Measurements from ENCODE around the gene OSTN.
"Not testable (repeated sequence)": the region's sequence is repeated elsewhere in the genome, so short reads cannot be mapped to it uniquely, and the experiment has no call there.

The OSTN gene

DNA sequence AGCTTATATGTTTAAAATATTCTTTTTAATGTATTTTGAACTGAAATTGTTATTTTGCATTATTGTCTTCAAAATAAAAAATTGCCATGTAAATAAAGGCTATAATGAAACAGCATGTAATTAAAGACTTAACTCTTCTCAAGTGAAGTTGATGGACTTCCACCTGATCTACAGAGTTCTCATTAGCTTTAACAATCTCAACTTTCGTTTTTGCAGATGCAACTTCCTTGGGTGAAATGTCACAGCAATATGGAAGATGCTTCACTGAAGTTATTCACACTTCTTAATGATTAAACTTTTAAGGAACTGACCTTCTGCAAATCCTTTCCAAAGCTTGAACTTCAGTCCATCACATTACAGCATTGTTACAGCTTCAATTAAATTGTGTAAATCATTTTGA, 63.6 kb downstream of the OSTN start:
- DNase-seq (ENCODE audit: extremely low read depth in 1 of 2, low read depth in 1 of 2), result no peak

DNA sequence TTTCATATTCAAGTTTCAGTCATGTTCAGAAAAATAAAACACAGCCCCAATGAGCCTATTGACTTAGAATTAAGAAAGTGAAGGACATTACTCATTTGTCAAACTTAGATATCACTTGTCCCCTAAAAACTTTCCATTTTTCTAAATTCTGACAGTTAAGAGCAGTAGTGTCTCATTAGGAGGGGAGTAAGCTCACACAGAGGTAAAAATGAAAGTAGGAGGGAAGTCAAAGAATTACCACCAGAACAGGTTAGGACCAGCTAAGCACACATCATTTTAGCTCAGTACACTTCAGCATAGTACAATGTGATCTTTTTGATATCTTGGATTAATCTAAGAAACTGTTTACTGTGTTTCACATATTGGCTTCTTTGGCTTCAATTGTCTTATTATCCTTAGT, 64.3 kb downstream of the OSTN start:
- DNase-seq (ENCODE audit: extremely low read depth in 1 of 2, low read depth in 1 of 2), result no peak

DNA sequence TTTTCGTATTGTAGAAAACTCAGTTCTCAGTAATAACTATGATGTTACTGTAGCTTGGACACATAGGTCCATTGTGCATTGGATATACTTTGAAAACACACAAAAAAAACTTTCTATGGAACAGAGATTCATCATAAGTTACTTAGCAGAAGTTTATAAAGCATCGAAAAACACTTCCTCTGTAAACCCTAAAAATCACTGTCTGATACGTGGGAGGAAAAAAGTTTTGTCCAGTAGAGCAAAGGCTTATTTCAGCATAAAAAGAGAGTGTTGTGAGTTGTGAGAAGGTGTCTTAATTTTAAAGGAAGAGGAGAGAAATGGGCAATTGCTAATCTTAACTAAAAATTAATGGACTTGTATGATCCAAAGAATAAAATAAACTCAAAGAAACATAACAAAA, 64.8 kb downstream of the OSTN start:
- DNase-seq (ENCODE audit: extremely low read depth in 1 of 2, low read depth in 1 of 2), result no peak

DNA sequence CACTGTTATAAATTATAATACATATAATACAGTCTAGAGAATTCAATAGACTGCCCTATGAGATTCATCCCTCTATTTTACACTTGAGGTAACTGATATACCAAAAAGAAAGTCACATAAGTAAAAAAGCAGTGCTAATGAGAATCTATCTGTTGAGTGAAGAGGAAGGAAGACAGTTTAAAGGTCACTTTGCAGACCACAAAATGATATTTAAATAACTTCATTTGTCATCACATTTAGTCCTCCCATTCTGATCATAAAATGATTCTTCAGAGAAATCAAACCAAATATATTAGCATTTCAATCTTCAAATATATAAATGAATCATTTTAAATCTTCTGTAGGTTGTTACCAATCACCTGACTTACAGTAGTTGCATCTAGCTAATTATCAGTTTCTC, 69.7 kb downstream of the OSTN start:
- DNase-seq (ENCODE audit: extremely low read depth in 1 of 2, low read depth in 1 of 2), result no peak

DNA sequence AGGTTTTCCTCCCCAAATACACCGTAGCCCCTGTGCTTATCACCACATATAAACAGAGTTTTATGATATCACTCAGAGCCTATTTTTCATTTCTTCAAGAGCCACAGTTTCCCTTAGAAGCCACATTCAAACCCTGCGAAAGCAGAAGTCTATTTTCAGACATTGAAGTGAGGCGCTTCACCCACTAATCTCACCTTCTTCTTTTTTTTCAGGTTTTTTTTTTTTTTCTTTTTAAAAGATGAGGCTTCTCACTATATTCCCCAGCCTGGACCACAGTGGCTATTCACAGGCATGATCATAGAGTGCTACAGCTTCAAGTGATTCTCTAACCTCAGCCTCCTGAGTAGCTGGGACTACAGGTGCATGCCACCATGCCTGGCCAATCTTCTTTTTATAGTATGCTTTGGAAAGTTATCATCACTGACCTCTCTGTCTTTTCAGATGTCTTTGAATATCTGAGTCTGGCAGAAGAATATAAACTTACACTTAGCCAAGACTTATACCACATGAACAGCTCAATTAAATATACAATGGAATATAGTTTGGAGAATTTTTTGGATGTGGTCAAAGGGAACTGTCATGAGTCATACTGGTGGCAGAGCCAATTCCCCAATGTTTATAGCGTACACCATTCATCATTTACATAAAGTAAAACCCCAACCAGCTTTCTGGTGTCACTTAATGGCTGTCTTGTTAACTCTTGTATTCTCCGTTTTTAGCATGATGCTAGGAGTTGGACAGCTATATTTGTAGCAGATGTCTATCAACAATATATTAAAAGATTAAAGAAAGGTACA, 70.4 kb downstream of the OSTN start:
- no peak for DNase-seq (ENCODE audit: extremely low read depth in 1 of 2, low read depth in 1 of 2)

DNA sequence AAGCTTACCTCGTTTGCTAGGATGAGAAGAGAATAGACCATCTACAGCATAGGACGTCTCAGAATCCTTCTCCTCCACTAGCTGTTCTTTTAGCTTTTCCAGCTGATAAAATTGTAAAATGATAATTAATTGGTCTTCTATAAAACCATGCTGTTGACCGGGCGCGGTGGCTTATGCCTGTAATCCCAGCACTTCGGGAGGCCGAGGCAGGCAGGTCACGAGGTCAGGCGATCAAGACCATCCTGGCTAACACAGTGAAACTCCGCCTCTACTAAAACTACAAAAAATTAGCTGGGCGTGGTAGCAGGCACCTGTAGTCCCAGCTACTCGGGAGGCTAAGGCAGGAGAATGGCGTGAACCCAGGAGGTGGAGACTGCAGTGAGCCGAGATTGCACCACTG, 76.2 kb downstream of the OSTN start:
- DNase-seq (ENCODE audit: extremely low read depth in 1 of 2, low read depth in 1 of 2), result not testable (repeated sequence)

DNA sequence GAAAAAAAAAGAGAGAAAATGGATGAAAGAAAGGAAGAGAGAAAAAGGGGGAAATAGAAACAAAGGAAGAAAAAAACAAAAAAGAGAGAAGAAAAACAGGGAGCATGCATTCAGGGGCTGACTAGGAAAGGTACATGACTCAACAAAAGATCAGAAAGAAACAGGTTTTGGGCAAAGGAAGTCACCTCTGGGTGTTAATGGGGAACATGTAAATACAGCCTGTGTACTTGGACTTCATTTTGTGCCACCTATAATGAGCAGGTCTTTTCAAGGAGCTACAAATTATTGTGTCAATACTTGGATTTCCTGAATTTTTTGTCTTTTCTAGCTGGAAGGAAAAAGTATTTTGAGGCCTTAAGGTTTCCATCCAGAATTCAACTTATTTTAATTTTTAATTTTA, 76.7 kb downstream of the OSTN start:
- no peak for DNase-seq (ENCODE audit: extremely low read depth in 1 of 2, low read depth in 1 of 2)

DNA sequence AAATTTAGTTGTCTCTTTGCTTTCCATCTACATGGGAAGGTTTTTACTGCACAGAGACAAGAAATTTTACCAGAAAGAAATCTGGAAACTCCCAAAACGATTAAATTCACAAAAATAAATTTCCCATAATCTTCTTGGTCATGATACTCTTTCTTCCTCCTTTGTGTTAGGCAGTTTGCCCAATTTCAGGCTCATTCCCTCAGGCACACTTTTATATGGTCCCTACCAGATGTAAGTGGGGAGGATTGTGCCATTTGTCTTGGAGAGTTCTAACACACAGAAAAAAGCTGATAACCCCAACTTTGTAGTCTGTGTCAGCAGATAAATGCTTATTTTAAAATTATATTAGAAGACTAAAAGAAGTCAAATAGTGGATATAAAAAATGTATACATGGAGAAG, 81.1 kb downstream of the OSTN start:
- no peak for DNase-seq (ENCODE audit: extremely low read depth in 1 of 2, low read depth in 1 of 2)

DNA sequence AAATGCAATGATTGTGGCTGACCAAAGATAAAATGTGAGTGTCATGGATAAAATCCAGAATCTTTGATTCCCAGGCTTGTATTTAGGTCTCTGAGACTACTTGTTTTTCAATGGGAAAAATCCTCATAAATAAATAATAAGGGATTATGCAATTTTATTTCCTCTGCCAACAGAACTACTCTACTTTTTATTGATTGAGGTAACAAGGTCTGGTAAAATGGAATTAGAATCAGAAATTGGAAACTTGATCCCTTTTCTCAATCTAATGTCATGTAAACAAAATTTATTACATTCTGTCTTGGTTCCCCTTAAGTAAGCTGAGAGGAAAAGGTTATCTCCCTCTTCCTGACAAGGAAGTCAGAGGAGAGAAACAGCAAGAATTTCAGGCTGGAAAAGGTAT, 81.8 kb downstream of the OSTN start:
- DNase-seq (ENCODE audit: extremely low read depth in 1 of 2, low read depth in 1 of 2), result no peak

DNA sequence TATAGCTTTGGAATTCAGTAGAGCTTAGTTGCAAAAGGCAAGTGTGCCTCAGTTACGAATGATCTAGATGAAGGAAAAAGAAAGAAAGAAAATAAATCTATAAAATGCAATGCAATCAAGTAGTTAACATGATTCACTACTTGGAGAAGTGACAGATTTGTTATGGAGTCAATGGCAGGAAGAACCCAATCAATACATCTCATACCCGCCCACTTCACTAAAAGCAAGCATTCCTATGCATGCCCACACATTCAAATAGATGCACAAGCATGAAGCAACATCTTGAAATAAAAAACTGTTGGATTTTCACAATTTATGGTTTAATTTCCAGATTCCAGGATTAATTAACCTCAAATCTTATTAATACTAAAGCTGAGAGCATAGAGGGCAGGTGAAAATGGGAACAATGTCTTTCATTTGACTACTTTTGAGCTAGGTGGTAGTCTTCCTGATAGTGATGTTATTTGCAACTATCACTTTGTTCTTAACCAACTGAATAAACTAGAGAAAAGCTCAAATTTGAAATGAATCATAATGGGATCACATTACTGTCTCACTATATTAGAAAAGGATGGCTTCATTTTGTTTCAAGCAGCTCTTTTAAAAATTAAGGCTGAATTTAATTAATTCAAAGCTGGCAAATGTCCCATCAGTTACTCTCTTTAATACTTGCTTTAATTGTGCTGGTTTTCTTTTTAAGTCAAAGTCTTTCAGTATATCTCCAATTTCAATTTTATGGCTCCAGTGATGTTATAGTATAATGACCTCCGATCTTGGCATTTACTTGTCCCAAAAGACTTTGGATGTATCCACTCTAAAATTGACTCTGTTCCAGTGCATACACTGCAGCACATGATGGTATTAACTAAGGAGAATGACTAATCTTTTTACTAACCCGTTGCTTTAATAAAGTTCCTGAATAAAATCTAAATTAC, 83.5 kb downstream of the OSTN start:
- no peak for DNase-seq (ENCODE audit: extremely low read depth in 1 of 2, low read depth in 1 of 2)

DNA sequence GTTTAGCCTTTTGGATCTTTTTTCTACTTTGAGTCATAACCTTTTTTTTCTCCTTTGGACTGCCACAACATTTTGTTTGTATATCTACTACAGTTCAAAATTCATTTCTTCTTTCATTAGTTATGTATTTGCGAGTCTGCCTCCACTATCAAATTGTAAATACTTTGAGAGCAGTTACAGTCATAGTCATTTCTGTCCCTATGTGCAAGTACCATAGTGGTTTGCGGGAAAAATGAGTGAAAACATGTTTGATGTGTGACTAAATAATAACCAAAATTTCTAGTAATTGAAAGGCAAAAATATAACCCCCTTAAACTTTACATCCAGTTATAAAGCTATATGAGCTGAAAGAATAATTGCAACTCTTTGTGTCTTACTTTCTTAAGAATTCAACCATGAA, 84.4 kb downstream of the OSTN start:
- DNase-seq (ENCODE audit: extremely low read depth in 1 of 2, low read depth in 1 of 2), result no peak

DNA sequence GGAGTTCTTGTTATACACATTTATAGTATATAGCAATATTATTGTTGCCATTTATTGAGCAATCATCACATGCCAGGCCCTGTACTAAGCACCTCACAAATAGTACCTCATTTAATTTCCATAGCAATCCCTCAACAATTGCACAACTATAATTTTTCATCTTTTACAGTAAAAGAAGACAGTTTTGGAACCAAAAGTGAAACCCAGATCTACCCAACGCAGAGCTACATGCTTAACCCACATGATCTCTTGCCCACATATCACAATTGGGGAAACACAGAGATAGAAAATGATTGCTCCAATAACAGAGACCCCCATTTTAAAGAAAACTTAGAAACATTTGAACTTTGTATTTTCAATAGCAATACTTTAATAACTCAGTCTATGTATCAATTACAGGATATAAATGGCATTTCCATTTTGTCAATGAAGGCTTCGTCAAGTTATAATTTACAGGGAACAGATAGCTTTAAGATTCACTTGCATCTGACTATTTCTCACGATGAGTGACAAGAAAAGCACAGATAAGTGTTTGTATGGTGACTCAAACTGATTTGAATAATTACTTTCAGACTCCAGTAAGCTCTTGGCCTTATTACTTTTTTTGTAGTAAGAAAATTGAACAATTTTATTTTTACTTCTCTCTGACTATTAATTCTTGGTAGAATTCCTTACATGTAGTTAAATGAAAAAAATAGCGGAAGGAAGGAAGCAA, 91.4 kb downstream of the OSTN start:
- no peak for DNase-seq (ENCODE audit: extremely low read depth in 1 of 2, low read depth in 1 of 2)

DNA sequence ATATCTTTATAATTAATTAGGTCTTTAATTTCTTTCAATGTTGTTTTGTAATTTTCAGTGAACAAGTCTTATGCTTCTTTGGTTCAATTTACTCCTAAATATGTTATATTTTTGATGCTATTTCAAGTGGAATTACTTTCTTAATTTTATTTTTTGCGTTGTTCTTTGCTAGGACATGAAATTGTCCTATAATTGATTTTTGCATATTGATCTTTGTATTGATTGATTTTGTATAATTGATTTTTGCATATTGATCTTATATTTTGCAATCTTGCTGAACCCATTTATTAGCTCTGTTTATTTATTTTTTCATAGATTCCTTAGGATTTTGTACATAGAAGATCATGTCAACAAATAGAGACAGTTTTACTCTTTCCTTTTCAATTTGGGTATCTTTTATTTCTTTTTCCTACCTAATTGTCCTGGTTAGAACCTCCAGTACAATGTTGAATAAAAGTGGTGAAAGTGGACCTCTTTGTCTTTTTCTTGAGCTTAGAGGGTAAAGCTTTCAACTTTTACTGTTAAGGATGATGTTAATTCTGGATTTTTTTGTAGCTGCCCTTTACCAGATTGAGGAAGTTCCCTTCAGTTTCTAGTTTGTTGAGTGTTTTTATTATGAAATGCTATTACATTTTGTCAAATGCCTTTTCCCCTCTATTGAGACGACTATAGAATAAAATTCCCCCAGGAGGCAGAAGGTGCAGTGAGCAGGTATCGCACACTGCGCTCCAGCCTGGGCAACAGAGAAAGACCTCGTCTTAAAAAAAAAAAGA, 93.4 kb downstream of the OSTN start:
- no peak for DNase-seq (ENCODE audit: extremely low read depth in 1 of 2, low read depth in 1 of 2)

DNA sequence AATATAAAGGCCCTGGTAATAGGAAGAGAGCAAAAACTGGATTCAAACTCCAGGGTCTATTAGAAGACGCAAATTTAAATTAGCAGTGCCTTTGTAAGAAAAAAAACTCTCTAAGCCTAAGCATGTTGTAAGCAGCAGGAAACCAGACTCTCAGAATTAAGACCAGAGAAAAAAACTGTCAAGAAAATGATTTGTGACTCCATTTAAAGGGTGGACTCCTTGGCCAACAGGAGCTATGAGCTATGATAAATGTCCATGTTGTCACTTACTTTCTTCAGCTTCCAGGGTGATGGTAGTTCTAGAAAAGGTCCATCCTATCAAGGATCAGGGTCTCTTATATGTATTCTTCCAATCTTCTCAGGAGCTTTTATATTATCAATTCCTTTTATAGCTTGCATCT, 95.2 kb downstream of the OSTN start:
- no peak for DNase-seq (ENCODE audit: extremely low read depth in 1 of 2, low read depth in 1 of 2)

DNA sequence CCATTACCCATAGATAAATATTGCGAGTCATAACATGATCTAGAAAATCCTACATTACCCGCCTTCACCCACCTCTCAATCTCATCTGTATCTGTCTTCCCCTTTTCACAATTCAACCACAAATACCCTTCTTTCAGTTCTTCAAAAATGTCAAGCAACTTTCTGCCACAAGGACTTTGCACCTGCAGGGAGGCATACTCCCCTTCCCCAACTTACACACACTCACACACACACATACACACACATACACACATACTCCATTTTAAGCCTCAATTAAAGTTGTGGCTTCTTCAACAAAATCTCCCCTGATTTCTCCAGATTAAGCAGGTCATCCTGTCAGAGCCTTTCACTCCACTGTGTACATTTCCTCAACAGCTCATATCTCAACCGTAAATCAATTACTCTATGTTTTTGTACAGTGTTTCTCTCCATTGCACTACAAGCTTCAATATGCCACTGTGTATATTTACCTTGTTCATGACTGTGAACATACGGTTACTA, 97.0 kb downstream of the OSTN start:
- no peak for DNase-seq (ENCODE audit: extremely low read depth in 1 of 2, low read depth in 1 of 2)

DNA sequence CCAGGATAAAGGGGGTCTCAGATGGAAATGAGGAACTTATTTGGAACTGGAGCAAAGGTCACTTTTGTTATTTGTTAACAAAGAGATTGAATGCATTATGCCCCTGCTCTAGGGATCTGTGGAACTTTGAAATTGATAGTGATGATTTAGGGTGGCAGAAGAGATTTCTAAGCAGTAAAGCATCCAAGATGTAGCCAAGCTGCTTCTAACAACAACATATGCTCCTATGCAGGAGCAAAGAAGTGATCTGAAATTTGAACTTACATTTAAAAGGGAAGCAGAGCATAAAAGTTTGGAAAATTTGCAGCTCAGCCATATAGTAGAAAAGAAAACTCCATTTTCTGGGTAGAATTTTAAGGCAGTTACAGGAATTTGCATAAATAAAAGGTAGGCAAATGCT, 99.8 kb downstream of the OSTN start:
- no peak for DNase-seq (ENCODE audit: extremely low read depth in 1 of 2, low read depth in 1 of 2)

DNA sequence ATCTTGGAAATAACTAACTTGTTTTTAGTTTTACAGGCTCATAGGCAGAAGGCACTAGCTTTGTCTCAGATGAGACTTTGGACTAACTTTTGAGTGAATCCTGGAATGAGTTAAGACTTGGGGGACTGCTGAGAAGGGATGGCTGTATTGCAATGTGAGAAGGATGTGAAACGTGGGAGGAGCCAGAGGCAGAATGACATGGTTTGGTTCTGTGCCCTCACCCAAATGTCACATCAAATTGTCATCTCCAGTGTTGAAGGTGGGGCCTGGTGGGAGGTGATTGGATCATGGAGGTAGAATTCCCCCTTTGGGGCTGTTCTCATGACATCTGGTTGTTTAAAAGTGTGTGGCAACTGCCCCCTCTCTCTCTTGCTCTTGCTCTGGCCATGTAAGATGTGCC, 101.4 kb downstream of the OSTN start:
- DNase-seq (ENCODE audit: extremely low read depth in 1 of 2, low read depth in 1 of 2), result no peak

DNA sequence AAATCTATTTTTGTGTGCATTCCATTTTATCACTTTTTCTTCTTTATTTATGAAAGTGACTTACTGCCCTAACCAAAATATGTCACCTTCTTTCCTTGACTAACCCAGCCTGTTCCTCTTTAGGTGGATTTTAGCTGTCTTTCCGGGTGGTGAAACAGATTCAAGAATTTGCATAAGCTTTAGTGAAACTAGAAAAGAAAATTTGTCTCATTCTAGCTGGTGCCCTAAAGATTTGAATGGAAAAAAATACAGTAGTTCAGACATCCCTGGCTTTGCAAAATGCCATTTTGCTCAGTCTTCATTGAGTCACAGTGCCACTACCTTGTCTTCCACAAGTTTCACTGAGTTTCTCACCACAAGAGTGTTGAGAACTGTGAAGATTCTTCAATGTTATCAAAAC, 102.0 kb downstream of the OSTN start:
- DNase-seq (ENCODE audit: extremely low read depth in 1 of 2, low read depth in 1 of 2), result no peak

DNA sequence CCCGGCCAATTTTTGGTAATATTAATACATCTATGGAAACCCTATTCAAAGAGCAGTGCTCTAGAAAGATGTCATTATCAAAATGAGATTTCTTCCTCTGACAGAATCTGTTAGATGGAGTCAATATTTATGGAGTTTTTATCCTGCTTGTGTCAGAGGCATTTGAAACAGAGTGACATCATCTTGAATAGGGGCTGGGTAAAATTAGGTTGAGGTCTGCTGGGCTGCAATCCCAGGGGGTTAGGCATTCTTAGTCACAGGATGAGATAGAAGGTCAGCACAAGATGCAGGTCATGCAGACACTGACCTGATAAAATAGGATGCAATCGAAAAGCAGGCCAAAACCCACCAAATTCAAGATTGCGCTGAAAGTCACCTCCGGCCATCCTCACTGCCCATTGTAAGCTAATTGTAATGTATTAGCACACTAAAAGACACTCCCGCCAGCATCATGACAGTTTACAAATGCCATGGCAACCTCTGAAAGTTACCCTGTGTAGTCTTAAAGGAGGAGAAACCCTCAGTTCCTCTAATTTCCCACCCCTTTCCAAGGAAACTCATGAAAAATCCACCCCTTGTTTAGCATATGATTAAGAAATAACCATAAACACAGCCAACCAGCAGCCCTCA, 102.9 kb downstream of the OSTN start:
- no peak for DNase-seq (ENCODE audit: extremely low read depth in 1 of 2, low read depth in 1 of 2)

DNA sequence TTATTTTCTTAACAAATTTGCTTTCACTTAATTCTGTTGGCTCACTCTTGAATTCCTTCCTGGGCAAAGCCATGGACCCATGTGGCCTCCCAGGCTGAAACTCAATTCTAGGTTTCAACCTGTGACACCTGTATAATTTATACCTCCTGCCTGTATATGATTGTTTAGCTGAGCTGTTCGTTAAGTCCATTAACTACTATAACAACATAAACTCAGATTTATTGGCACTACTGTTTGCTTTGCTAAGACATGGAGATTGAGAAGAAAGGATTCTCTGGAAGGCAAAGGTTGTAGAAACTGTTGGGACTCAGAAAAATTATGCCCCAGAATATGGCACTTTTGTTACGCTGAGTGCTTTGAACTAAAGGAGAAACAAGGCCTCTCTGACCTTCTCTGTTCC, 103.4 kb downstream of the OSTN start:
- DNase-seq (ENCODE audit: extremely low read depth in 1 of 2, low read depth in 1 of 2), result no peak

Measured in activated CD8-positive, alpha-beta memory T cell treated with anti-CD3 and anti-CD28 coated beads for 1 hour (primary cell).